ENCODE measurements around the gene OSBP2. TPM values are rescaled to one million over a fixed set of nuclear protein-coding genes. Genes with fewer than 3 reads are reported as not detected.

The OSBP2 gene
- total and polyA plus RNA-seq, 10 of the 15 experiments (the other 5 are each of a cell fraction or from before 2014, with no cell fraction given): 0.11 to 7.7 (median 3.6) TPM

- Histone ChIP-seq H3K27ac (ENCODE audit: control insufficient read depth, insufficient read depth) (no peak overlapping the region), H3K4me1 (ENCODE audit: control insufficient read depth, insufficient read depth, low read length) (no peaks in the 10 kb centered on the region), H3K27me3 (replicated peaks in 1 of 2; ENCODE audit: control insufficient read depth in 2 of 2, insufficient read depth in 2 of 2, low read length in 1 of 2) (no peaks in the 10 kb centered on the region), H3K4me3 (no peak overlapping the region), H3K79me2 (ENCODE audit: control insufficient read depth, insufficient read depth, low read length) (no peaks in the 10 kb centered on the region), H3K36me3 (ENCODE audit: control insufficient read depth in 2 of 2, insufficient read depth in 2 of 2, low read length in 1 of 2) (peaks cover 0 to 5% of the 10 kb centered on the region in 2 experiments; a peak in 1 of 4 replicates), H3K9ac (ENCODE audit: control insufficient read depth, insufficient read depth, low read length) (no peak overlapping the region), H3K9me3 (replicated peaks; ENCODE audit: control insufficient read depth, insufficient read depth, low read length) (no peaks in the 10 kb centered on the region), H4K20me1 (ENCODE audit: control insufficient read depth, insufficient read depth) (no peaks in the 10 kb centered on the region), H2AFZ (ENCODE audit: control insufficient read depth, low read depth, low read length) (no peak overlapping the region), H3K4me2 (ENCODE audit: control insufficient read depth, insufficient read depth) (no peak overlapping the region)
- DNase-seq (ENCODE audit: low read depth, low spot score): no peak
- ChIA-PET POLR2A (no interaction called here), SMC1A (ENCODE audit: uncharacterized antibody, unreplicated experiment) (no interaction called here), RAD21 (ENCODE audit: unreplicated experiment) (no interaction called here), CTCF (no interaction called here)
- no TSS peak for BruUV-seq (replicated peaks)
- in situ Hi-C loops (cut with MboI): no loop called here
- no peak for FAIRE-seq
- TF ChIP-seq KDM1A (IDR thresholded peaks at IDR 0.05; ENCODE audit: borderline replicate concordance): no peak
- TF ChIP-seq ZNF24 (IDR thresholded peaks at IDR 0.05): no peak
- intact Hi-C loops (cut with micrococcal nuclease; ENCODE audit: unreplicated experiment): no loop called here
- 96% methylated on average over 13 of the region's 13 CpGs for WGBS (ENCODE audit: insufficient coverage, insufficient replicate concordance, low lambda C conversion rate, missing lambda C conversion rate)
- ATAC-seq: no peak
Measured at GRCh38 chr22:30664798-30665197, 29.9 kb upstream of the OSBP2 start.

DNA sequence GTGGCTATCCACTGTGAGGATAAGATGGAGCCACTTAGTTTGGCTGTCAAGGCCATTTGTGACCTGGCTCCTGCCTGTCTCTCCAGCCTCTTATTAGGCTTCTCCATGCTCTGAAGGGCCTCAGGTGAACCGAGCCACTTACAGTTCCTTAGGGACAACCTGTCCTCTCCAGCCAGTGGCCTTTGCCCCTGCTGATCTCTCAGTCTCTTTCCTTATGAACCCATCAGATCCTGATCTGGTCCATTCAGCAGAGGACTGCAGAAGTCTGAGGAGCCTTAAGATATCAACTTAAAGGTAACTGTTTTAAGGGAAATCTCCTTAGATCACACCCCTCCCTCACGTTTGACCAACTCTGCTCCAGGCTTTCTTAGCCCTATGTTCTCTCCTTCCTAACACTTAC, 29.4 kb upstream of the OSBP2 start:
- intact Hi-C loops (cut with micrococcal nuclease; ENCODE audit: unreplicated experiment) (no loop called here), in situ Hi-C loops (cut with MboI) (no loop called here)
- SMC1A ChIA-PET (ENCODE audit: uncharacterized antibody, unreplicated experiment): no interaction called here
- H3K4me3 ChIP-seq: no peak overlapping the region
- no peaks in the 10 kb centered on the region for H4K20me1 ChIP-seq (ENCODE audit: control insufficient read depth, insufficient read depth)
- FAIRE-seq: no peak
- peaks cover 0 to 5% of the 10 kb centered on the region in 2 experiments; a peak in 1 of 4 replicates for H3K36me3 ChIP-seq (ENCODE audit: control insufficient read depth in 2 of 2, insufficient read depth in 2 of 2, low read length in 1 of 2)
- no peaks in the 10 kb centered on the region for H3K79me2 ChIP-seq (ENCODE audit: control insufficient read depth, insufficient read depth, low read length)
- POLR2A ChIA-PET: no interaction called here
- WGBS (ENCODE audit: insufficient coverage, insufficient replicate concordance, low lambda C conversion rate, missing lambda C conversion rate): 34% methylated on average over 2 of the region's 2 CpGs
- H3K9ac ChIP-seq (ENCODE audit: control insufficient read depth, insufficient read depth, low read length): no peak overlapping the region
- RAD21 ChIA-PET (ENCODE audit: unreplicated experiment): no interaction called here
- H3K4me2 ChIP-seq (ENCODE audit: control insufficient read depth, insufficient read depth): no peak overlapping the region
- no TSS peak for BruUV-seq (replicated peaks)
- no peak overlapping the region for H2AFZ ChIP-seq (ENCODE audit: control insufficient read depth, low read depth, low read length)
- H3K4me1 ChIP-seq (ENCODE audit: control insufficient read depth, insufficient read depth, low read length): no peaks in the 10 kb centered on the region
- no peak for DNase-seq (ENCODE audit: low read depth, low spot score)
- H3K9me3 ChIP-seq (replicated peaks; ENCODE audit: control insufficient read depth, insufficient read depth, low read length): no peaks in the 10 kb centered on the region
- no peak overlapping the region for H3K27ac ChIP-seq (ENCODE audit: control insufficient read depth, insufficient read depth)
- H3K27me3 ChIP-seq (replicated peaks in 1 of 2; ENCODE audit: control insufficient read depth in 2 of 2, insufficient read depth in 2 of 2, low read length in 1 of 2): no peaks in the 10 kb centered on the region
- no peak for ATAC-seq
- CTCF ChIA-PET: no interaction called here
- no peak for TF ChIP-seq FOXM1 (IDR thresholded peaks at IDR 0.05; ENCODE audit: low read depth, low read length)
- TF ChIP-seq MYC (IDR thresholded peaks at IDR 0.05; ENCODE audit: insufficient read depth, insufficient read length, insufficient replicate concordance, low read length, severe bottlenecking): no peak
- TF ChIP-seq E2F8 (IDR thresholded peaks at IDR 0.05; ENCODE audit: low read depth, partially characterized antibody): no peak
- no peak for TF ChIP-seq SREBF1 (IDR thresholded peaks at IDR 0.05; ENCODE audit: low read length)
- TF ChIP-seq EZH2 (IDR thresholded peaks at IDR 0.05; ENCODE audit: borderline replicate concordance, control insufficient read depth, low read depth, low read length): no peak
- no peak for TF ChIP-seq ZBTB33 (IDR thresholded peaks at IDR 0.05)
- no peak for TF ChIP-seq FOS (IDR thresholded peaks at IDR 0.05; ENCODE audit: borderline replicate concordance, extremely low read depth, insufficient read length)
- no peak for TF ChIP-seq ZNF217 (IDR thresholded peaks at IDR 0.05)
- TF ChIP-seq POLR2AphosphoS5 (IDR thresholded peaks at IDR 0.05; ENCODE audit: low read length): no peak
- no peak for TF ChIP-seq SP1 (IDR thresholded peaks at IDR 0.05; ENCODE audit: low read depth, low read length)
- TF ChIP-seq SREBF2 (IDR thresholded peaks at IDR 0.05; ENCODE audit: low read length): no peak
- TF ChIP-seq RCOR1 (conservative IDR thresholded peaks at IDR 0.05; ENCODE audit: low read depth, low read length): no peak
